ENCODE results near the gene TNS2. TPM values are rescaled to one million over a fixed set of nuclear protein-coding genes. Genes with fewer than 3 reads are reported as not detected.
A peak's percentile ranks its signal among the peaks of the same experiment; 100 is the strongest.

TNS2 gene
- total and polyA plus RNA-seq, 9 of the 15 experiments (the other 6 are each of a cell fraction or from before 2014, with no cell fraction given), result 0.28 to 3.1 (median 1.2) TPM; not detected in 1

- no peak for TF ChIP-seq GTF3C2 (IDR thresholded peaks at IDR 0.05; ENCODE audit: borderline replicate concordance, extremely low read depth, insufficient read length)
- peak; percentile 96 for TF ChIP-seq CXXC5 (CRISPR knock-in tag; IDR thresholded peaks at IDR 0.05)
- TF ChIP-seq NRF1 (conservative IDR thresholded peaks at IDR 0.05 in 1 of 2, IDR thresholded peaks at IDR 0.05 in 1 of 2), result peak; percentile 95 to 96
- TF ChIP-seq SIRT6 (IDR thresholded peaks at IDR 0.05; ENCODE audit: low read depth, low read length), result no peak
- TF ChIP-seq, protein P1, sequence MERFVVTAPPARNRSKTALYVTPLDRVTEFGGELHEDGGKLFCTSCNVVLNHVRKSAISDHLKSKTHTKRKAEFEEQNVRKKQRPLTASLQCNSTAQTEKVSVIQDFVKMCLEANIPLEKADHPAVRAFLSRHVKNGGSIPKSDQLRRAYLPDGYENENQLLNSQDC (CRISPR knock-in tag; IDR thresholded peaks at IDR 0.05), result no peak
- peak; percentile 88 for TF ChIP-seq CREB1 (IDR thresholded peaks at IDR 0.05)
- TF ChIP-seq CREB1 (CRISPR knock-in tag; IDR thresholded peaks at IDR 0.05), result peak; percentile 88
- TF ChIP-seq SRSF7 (optimal IDR thresholded peaks at IDR 0.05; ENCODE audit: low read depth, low read length), result no peak
- no peak for TF ChIP-seq MCM7 (IDR thresholded peaks at IDR 0.05)
- no peak for TF ChIP-seq FOXA1 (IDR thresholded peaks at IDR 0.05; ENCODE audit: borderline replicate concordance)
- TF ChIP-seq MEIS2 (IDR thresholded peaks at IDR 0.05; ENCODE audit: partially characterized antibody), result peak; percentile 89
- TF ChIP-seq ADNP (tag; IDR thresholded peaks at IDR 0.05), result no peak
- no peak for TF ChIP-seq HMG20A (CRISPR knock-in tag; conservative IDR thresholded peaks at IDR 0.05)
- TF ChIP-seq, protein P2, sequence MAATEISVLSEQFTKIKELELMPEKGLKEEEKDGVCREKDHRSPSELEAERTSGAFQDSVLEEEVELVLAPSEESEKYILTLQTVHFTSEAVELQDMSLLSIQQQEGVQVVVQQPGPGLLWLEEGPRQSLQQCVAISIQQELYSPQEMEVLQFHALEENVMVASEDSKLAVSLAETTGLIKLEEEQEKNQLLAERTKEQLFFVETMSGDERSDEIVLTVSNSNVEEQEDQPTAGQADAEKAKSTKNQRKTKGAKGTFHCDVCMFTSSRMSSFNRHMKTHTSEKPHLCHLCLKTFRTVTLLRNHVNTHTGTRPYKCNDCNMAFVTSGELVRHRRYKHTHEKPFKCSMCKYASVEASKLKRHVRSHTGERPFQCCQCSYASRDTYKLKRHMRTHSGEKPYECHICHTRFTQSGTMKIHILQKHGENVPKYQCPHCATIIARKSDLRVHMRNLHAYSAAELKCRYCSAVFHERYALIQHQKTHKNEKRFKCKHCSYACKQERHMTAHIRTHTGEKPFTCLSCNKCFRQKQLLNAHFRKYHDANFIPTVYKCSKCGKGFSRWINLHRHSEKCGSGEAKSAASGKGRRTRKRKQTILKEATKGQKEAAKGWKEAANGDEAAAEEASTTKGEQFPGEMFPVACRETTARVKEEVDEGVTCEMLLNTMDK (IDR thresholded peaks at IDR 0.05; ENCODE audit: borderline replicate concordance, insufficient read depth, low read depth, low read length, poor library complexity, severe bottlenecking), result no peak
- TF ChIP-seq ELF1 (tag; IDR thresholded peaks at IDR 0.05), result peak; percentile 59; the same call in 1 of the 2 replicates
- TF ChIP-seq NFIC (IDR thresholded peaks at IDR 0.05), result no peak
- TF ChIP-seq EZH2 (IDR thresholded peaks at IDR 0.05; ENCODE audit: borderline replicate concordance, low read depth, low read length), result no peak
- TF ChIP-seq SPI1 (IDR thresholded peaks at IDR 0.05; ENCODE audit: borderline replicate concordance, low read depth, low read length), result peak; percentile 58; the same call in 1 of the 2 replicates
- 0 out of 2 replicates have a peak, but pooled peaks have one; percentile 23 for TF ChIP-seq FOSL1 (tag; conservative IDR thresholded peaks at IDR 0.05)
- TF ChIP-seq RB1 (IDR thresholded peaks at IDR 0.05; ENCODE audit: low read depth), result peak; percentile 56; the same call in 1 of the 2 replicates
- TF ChIP-seq, protein P3, sequence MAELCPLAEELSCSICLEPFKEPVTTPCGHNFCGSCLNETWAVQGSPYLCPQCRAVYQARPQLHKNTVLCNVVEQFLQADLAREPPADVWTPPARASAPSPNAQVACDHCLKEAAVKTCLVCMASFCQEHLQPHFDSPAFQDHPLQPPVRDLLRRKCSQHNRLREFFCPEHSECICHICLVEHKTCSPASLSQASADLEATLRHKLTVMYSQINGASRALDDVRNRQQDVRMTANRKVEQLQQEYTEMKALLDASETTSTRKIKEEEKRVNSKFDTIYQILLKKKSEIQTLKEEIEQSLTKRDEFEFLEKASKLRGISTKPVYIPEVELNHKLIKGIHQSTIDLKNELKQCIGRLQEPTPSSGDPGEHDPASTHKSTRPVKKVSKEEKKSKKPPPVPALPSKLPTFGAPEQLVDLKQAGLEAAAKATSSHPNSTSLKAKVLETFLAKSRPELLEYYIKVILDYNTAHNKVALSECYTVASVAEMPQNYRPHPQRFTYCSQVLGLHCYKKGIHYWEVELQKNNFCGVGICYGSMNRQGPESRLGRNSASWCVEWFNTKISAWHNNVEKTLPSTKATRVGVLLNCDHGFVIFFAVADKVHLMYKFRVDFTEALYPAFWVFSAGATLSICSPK (IDR thresholded peaks at IDR 0.05; ENCODE audit: borderline replicate concordance), result 0 out of 2 replicates have a peak, but pooled peaks have one; percentile 82
Measured at GRCh38 chr12:53005986-53006809, 43.7 kb upstream of the TNS2 start, which contains the start of gene EIF4B (continued).
